HG02870 (cell line): ENCODE measurements around the gene SLC2A11.
A peak's percentile ranks its signal among the peaks of the same experiment; 100 is the strongest.
"Not testable (repeated sequence)": the region's sequence is repeated elsewhere in the genome, so short reads cannot be mapped to it uniquely, and the experiment has no call there.

Experiments used
- ATAC-seq: cut with Tn5 transposase; IDR thresholded peaks from one replicate; pipeline ENCODE4 v1.9.1; 2021; ENCODE audit warnings: mild to moderate bottlenecking, moderate library complexity; ENCODE audit not compliant: unreplicated experiment

The SLC2A11 gene

GRCh38 chr22:23904573-23905254 lies 47.0 kb downstream of the SLC2A11 start:
- no peak for ATAC-seq

GRCh38 chr22:23906641-23907040 lies 49.0 kb downstream of the SLC2A11 start:
- ATAC-seq: no peak

GRCh38 chr22:23907423-23907822 lies 49.7 kb downstream of the SLC2A11 start:
- not testable (repeated sequence) for ATAC-seq

GRCh38 chr22:23908587-23909205 lies 51.0 kb downstream of the SLC2A11 start:
- no peak for ATAC-seq

GRCh38 chr22:23909296-23909898 lies 51.7 kb downstream of the SLC2A11 start:
- no peak for ATAC-seq

GRCh38 chr22:23910496-23911190 lies 53.0 kb downstream of the SLC2A11 start:
- ATAC-seq: no peak

GRCh38 chr22:23911318-23911980 lies 53.8 kb downstream of the SLC2A11 start:
- ATAC-seq: no peak

GRCh38 chr22:23912293-23912903 lies 54.7 kb downstream of the SLC2A11 start:
- no peak for ATAC-seq

GRCh38 chr22:23913306-23913660 lies 55.6 kb downstream of the SLC2A11 start:
- peak; percentile 20 for ATAC-seq

GRCh38 chr22:23913661-23914353 lies 56.1 kb downstream of the SLC2A11 start:
- ATAC-seq: peak; percentile 95

- no peak for ATAC-seq
These were observed 57.6 kb downstream of the SLC2A11 start for GRCh38 chr22:23915290-23915689.

GRCh38 chr22:23920267-23920611 lies 62.6 kb downstream of the SLC2A11 start:
- ATAC-seq: not testable (repeated sequence)

GRCh38 chr22:23921586-23922201 lies 64.0 kb downstream of the SLC2A11 start:
- not testable (repeated sequence) for ATAC-seq

- ATAC-seq: no peak
These were observed 65.2 kb downstream of the SLC2A11 start for GRCh38 chr22:23922921-23923320.

- ATAC-seq: no peak
These were observed 67.4 kb downstream of the SLC2A11 start for GRCh38 chr22:23925020-23925606.

- ATAC-seq: no peak
These were observed 68.9 kb downstream of the SLC2A11 start for GRCh38 chr22:23926561-23926960.
